ENCODE results near the gene GALNT14. TPM values are rescaled to one million over a fixed set of nuclear protein-coding genes. Genes with fewer than 3 reads are reported as not detected.

The GALNT14 gene
- polyA plus RNA-seq, 3 donors from 2014 or later, result not detected

- H3K27me3 Mint-ChIP-seq (ENCODE audit: low read depth in 3 of 3), result peaks cover 3 to 8% (median 6%) of the 10 kb centered on the region in 3 donors
- H3K27ac Mint-ChIP-seq, result no peak overlapping the region
- H3K4me3 Mint-ChIP-seq, result no peak overlapping the region
- H3K4me1 Mint-ChIP-seq, result no peaks in the 10 kb centered on the region
- no peaks in the 10 kb centered on the region for H3K36me3 Mint-ChIP-seq
- H3K9me3 Mint-ChIP-seq, result no peaks in the 10 kb centered on the region
- no peak for DNase-seq
Measured at GRCh38 chr2:31124904-31125303, 13.3 kb downstream of the GALNT14 start.

GRCh38 chr2:31122133-31122532 is 16.1 kb downstream of the GALNT14 start:
- H3K27ac Mint-ChIP-seq, result no peak overlapping the region
- no peaks in the 10 kb centered on the region for H3K4me1 Mint-ChIP-seq
- no peaks in the 10 kb centered on the region for H3K9me3 Mint-ChIP-seq
- peaks cover 3 to 6% (median 3%) of the 10 kb centered on the region in 3 donors for H3K27me3 Mint-ChIP-seq (ENCODE audit: low read depth in 3 of 3)
- DNase-seq, result no peak
- H3K4me3 Mint-ChIP-seq, result no peak overlapping the region
- H3K36me3 Mint-ChIP-seq, result no peaks in the 10 kb centered on the region

GRCh38 chr2:31113765-31114164 is 24.5 kb downstream of the GALNT14 start:
- no peak overlapping the region for H3K4me3 Mint-ChIP-seq
- no peaks in the 10 kb centered on the region for H3K9me3 Mint-ChIP-seq
- no peak overlapping the region for H3K27ac Mint-ChIP-seq
- no peaks in the 10 kb centered on the region for H3K4me1 Mint-ChIP-seq
- no peak for DNase-seq
- peaks cover 0 to 5% (median 2%) of the 10 kb centered on the region in 3 donors for H3K27me3 Mint-ChIP-seq (ENCODE audit: low read depth in 3 of 3)
- H3K36me3 Mint-ChIP-seq, result no peaks in the 10 kb centered on the region

- DNase-seq, result no peak
- Mint-ChIP-seq H3K4me3 (no peak overlapping the region), H3K27me3 (ENCODE audit: low read depth in 3 of 3) (peaks cover 0 to 5% (median 2%) of the 10 kb centered on the region in 3 donors), H3K4me1 (no peaks in the 10 kb centered on the region), H3K36me3 (no peaks in the 10 kb centered on the region), H3K9me3 (no peaks in the 10 kb centered on the region), H3K27ac (no peak overlapping the region)
Measured at GRCh38 chr2:31112544-31112943, 25.7 kb downstream of the GALNT14 start.

GRCh38 chr2:31110998-31111397 is 27.2 kb downstream of the GALNT14 start:
- Mint-ChIP-seq H3K4me3 (no peak overlapping the region), H3K9me3 (no peaks in the 10 kb centered on the region), H3K36me3 (no peaks in the 10 kb centered on the region), H3K27ac (no peak overlapping the region), H3K27me3 (ENCODE audit: low read depth in 3 of 3) (peaks cover 2 to 7% (median 3%) of the 10 kb centered on the region in 3 donors), H3K4me1 (no peaks in the 10 kb centered on the region)
- DNase-seq, result no peak

- no peak for DNase-seq
- H3K36me3 Mint-ChIP-seq, result no peaks in the 10 kb centered on the region
- H3K9me3 Mint-ChIP-seq, result no peaks in the 10 kb centered on the region
- peaks cover 2 to 11% (median 3%) of the 10 kb centered on the region in 3 donors for H3K27me3 Mint-ChIP-seq (ENCODE audit: low read depth in 3 of 3)
- H3K4me3 Mint-ChIP-seq, result no peak overlapping the region
- no peak overlapping the region for H3K27ac Mint-ChIP-seq
- no peaks in the 10 kb centered on the region for H3K4me1 Mint-ChIP-seq
Measured at GRCh38 chr2:31110431-31110830, 27.8 kb downstream of the GALNT14 start.

GRCh38 chr2:31109633-31110192 is 28.5 kb downstream of the GALNT14 start:
- no peaks in the 10 kb centered on the region for H3K36me3 Mint-ChIP-seq
- no peak for DNase-seq
- no peak overlapping the region for H3K27ac Mint-ChIP-seq
- H3K4me1 Mint-ChIP-seq, result no peaks in the 10 kb centered on the region
- H3K9me3 Mint-ChIP-seq, result no peaks in the 10 kb centered on the region
- peaks cover 2 to 10% (median 7%) of the 10 kb centered on the region in 3 donors for H3K27me3 Mint-ChIP-seq (ENCODE audit: low read depth in 3 of 3)
- H3K4me3 Mint-ChIP-seq, result no peak overlapping the region

- no peak overlapping the region for H3K27ac Mint-ChIP-seq
- H3K36me3 Mint-ChIP-seq, result no peaks in the 10 kb centered on the region
- no peak overlapping the region for H3K4me3 Mint-ChIP-seq
Measured at GRCh38 chr2:31108561-31109286, 29.5 kb downstream of the GALNT14 start.

GRCh38 chr2:31107591-31108300 is 30.5 kb downstream of the GALNT14 start:
- H3K4me3 Mint-ChIP-seq, result no peak overlapping the region
- no peak overlapping the region for H3K27ac Mint-ChIP-seq
- no peaks in the 10 kb centered on the region for H3K36me3 Mint-ChIP-seq
- DNase-seq, result no peak
- no peaks in the 10 kb centered on the region for H3K4me1 Mint-ChIP-seq
- H3K27me3 Mint-ChIP-seq (ENCODE audit: low read depth in 3 of 3), result peaks cover 2 to 11% (median 5%) of the 10 kb centered on the region in 3 donors
- H3K9me3 Mint-ChIP-seq, result no peaks in the 10 kb centered on the region

More at GRCh38 chr2:31108561-31109286, 29.5 kb downstream of the GALNT14 start:
- Mint-ChIP-seq H3K27me3 (ENCODE audit: low read depth in 3 of 3) (peaks cover 2 to 14% (median 7%) of the 10 kb centered on the region in 3 donors), H3K9me3 (no peaks in the 10 kb centered on the region), H3K4me1 (no peaks in the 10 kb centered on the region)
- DNase-seq, result no peak

GRCh38 chr2:31101701-31102100 is 36.5 kb downstream of the GALNT14 start:
- Mint-ChIP-seq H3K27ac (no peak overlapping the region), H3K4me1 (peaks cover 0 to 2% of the 10 kb centered on the region in 2 donors), H3K9me3 (peaks cover 0 to 1% (median 0%) of the 10 kb centered on the region in 6 donors), H3K27me3 (ENCODE audit: low read depth in 3 of 3) (peaks cover 3 to 19% (median 6%) of the 10 kb centered on the region in 3 donors), H3K36me3 (no peaks in the 10 kb centered on the region), H3K4me3 (no peak overlapping the region)
- DNase-seq, result no peak

- Mint-ChIP-seq H3K36me3 (no peaks in the 10 kb centered on the region), H3K27me3 (ENCODE audit: low read depth in 3 of 3) (peaks cover 1 to 10% (median 3%) of the 10 kb centered on the region in 3 donors), H3K9me3 (peaks cover 0 to 1% (median 0%) of the 10 kb centered on the region in 6 donors), H3K4me1 (peaks cover 0 to 2% of the 10 kb centered on the region in 2 donors), H3K4me3 (no peak overlapping the region), H3K27ac (no peak overlapping the region)
- DNase-seq, result no peak
Measured at GRCh38 chr2:31097962-31098613, 40.2 kb downstream of the GALNT14 start.

- Mint-ChIP-seq H3K27ac (no peak overlapping the region), H3K4me3 (no peak overlapping the region), H3K4me1 (no peaks in the 10 kb centered on the region), H3K9me3 (no peaks in the 10 kb centered on the region), H3K36me3 (no peaks in the 10 kb centered on the region), H3K27me3 (ENCODE audit: low read depth in 3 of 3) (peaks cover 2 to 5% (median 2%) of the 10 kb centered on the region in 3 donors)
- DNase-seq, result no peak
Measured at GRCh38 chr2:31090188-31090587, 48.1 kb downstream of the GALNT14 start.

- Mint-ChIP-seq H3K36me3 (no peaks in the 10 kb centered on the region), H3K27me3 (ENCODE audit: low read depth in 3 of 3) (peaks cover 2 to 5% (median 2%) of the 10 kb centered on the region in 3 donors), H3K9me3 (no peaks in the 10 kb centered on the region), H3K4me1 (no peaks in the 10 kb centered on the region), H3K4me3 (no peak overlapping the region), H3K27ac (no peak overlapping the region)
- no peak for DNase-seq
Measured at GRCh38 chr2:31089645-31090044, 48.6 kb downstream of the GALNT14 start.
